Liver (tissue), 5 donors: ENCODE data around the gene NLRP14. TPM values are rescaled to one million over a fixed set of nuclear protein-coding genes. Genes with fewer than 3 reads are reported as not detected.

Experiments used
- polyA plus RNA-seq, 2 donors: library from polyadenylated mRNA; stranded (reverse) in 1 of 2; unstranded in 1 of 2; fragments of 200-250 nt in 1 of 2; fragments of >200 nt in 1 of 2; fragmentation: Nextera tagmentation in 1 of 2; extraction: Ambion mirVana in 1 of 2; gene quantifications; one replicate each; pipeline versions ENCODE4 v1.2.1 to v1.2.3, GENCODE V29; 2013 to 2015
- total RNA-seq, 2 donors: library from RNA; depleted of rRNA; stranded (reverse); fragments of >200 nt; gene quantifications; one replicate each; pipeline ENCODE4 v1.2.3, GENCODE V29; 2014
- TF ChIP-seq, protein P1 (sequence below): IDR thresholded peaks from 2 replicates; pipeline ENCODE4 v1.6.1; 2016; ENCODE audit warnings: antibody characterized with exemption
- donor health status: healthy.
- donor health status: healthy.
- donor health status: healthy.

NLRP14 gene
- total and polyA plus RNA-seq, 4 donors = 0.02 to 0.50 (median 0.34) TPM

DNA sequence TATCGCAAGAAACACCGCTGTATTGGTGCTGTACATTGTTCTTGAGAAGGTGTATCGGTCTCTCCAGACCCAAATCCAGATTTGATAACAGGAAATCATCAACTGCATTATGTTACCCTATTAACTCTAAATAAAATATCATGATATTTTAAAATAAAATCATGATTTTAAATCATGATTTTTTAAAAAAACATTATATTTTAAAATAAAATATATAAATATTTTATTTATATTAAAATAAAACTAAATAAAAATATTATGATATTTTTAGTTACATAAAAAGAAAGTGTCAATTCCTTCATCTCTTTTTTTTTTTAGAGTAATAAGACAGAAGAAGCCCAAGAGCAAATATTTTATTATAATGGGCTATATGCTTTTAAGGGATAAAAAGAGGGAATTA lies 96.1 kb downstream of the NLRP14 start (continued):
- TF ChIP-seq, protein P1, sequence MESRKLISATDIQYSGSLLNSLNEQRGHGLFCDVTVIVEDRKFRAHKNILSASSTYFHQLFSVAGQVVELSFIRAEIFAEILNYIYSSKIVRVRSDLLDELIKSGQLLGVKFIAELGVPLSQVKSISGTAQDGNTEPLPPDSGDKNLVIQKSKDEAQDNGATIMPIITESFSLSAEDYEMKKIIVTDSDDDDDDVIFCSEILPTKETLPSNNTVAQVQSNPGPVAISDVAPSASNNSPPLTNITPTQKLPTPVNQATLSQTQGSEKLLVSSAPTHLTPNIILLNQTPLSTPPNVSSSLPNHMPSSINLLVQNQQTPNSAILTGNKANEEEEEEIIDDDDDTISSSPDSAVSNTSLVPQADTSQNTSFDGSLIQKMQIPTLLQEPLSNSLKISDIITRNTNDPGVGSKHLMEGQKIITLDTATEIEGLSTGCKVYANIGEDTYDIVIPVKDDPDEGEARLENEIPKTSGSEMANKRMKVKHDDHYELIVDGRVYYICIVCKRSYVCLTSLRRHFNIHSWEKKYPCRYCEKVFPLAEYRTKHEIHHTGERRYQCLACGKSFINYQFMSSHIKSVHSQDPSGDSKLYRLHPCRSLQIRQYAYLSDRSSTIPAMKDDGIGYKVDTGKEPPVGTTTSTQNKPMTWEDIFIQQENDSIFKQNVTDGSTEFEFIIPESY = no peak

Other genes with a start within 250 kb of the NLRP14 start
- under 1 TPM in 1 of 2 donors, not detected in 1; under 0.01 TPM for gene OR2AG2, start 248.5 kb upstream of the NLRP14 start, total RNA-seq
- gene OR2AG2, start 248.5 kb upstream of the NLRP14 start, polyA plus RNA-seq = not detected
- not detected for gene OR2AG1, start 237.5 kb upstream of the NLRP14 start, total RNA-seq
- not detected for gene OR2AG1, start 237.5 kb upstream of the NLRP14 start, polyA plus RNA-seq
- under 1 TPM in 1 of 2 donors, not detected in 1; 0.08 TPM for gene OR6A2, start 220.8 kb upstream of the NLRP14 start, total RNA-seq
- gene OR6A2, start 220.8 kb upstream of the NLRP14 start, polyA plus RNA-seq = not detected
- gene OR10A5, start 174.8 kb upstream of the NLRP14 start, total RNA-seq = not detected
- not detected for gene OR10A5, start 174.8 kb upstream of the NLRP14 start, polyA plus RNA-seq
- not detected for gene OR10A2, start 157.4 kb upstream of the NLRP14 start, total RNA-seq
- not detected for gene OR10A2, start 157.4 kb upstream of the NLRP14 start, polyA plus RNA-seq
- gene OR10A4, start 143.9 kb upstream of the NLRP14 start, total RNA-seq = not detected
- not detected for gene OR10A4, start 143.9 kb upstream of the NLRP14 start, polyA plus RNA-seq
- gene OR2D2, start 128.0 kb upstream of the NLRP14 start, total RNA-seq = not detected
- gene OR2D2, start 128.0 kb upstream of the NLRP14 start, polyA plus RNA-seq = not detected
- not detected for gene OR2D3, start 99.5 kb upstream of the NLRP14 start, total RNA-seq
- not detected for gene OR2D3, start 99.5 kb upstream of the NLRP14 start, polyA plus RNA-seq
- gene ZNF215, start 94.1 kb upstream of the NLRP14 start, total RNA-seq = under 1 TPM; 0.25 to 0.42 TPM
- under 1 TPM; 0.07 to 0.15 TPM for gene ZNF215, start 94.1 kb upstream of the NLRP14 start, polyA plus RNA-seq
- 1 to 10 TPM; 1.3 to 2.3 TPM for gene ZNF214, start 133 bp upstream of the NLRP14 start, total RNA-seq
- gene ZNF214, start 133 bp upstream of the NLRP14 start, polyA plus RNA-seq = 1 to 10 TPM in 1 of 2 donors, under 1 TPM in 1; 0.57 to 1.1 TPM
- gene RBMXL2, start 68.5 kb downstream of the NLRP14 start, total RNA-seq = under 1 TPM; 0.05 to 0.08 TPM
- gene RBMXL2, start 68.5 kb downstream of the NLRP14 start, polyA plus RNA-seq = not detected
- gene SYT9, start 231.4 kb downstream of the NLRP14 start, total RNA-seq = 1 to 10 TPM in 1 of 2 donors, under 1 TPM in 1; 0.05 to 5.4 TPM
- 1 to 10 TPM in 1 of 2 donors, under 1 TPM in 1; 0.89 to 4.3 TPM for gene SYT9, start 231.4 kb downstream of the NLRP14 start, polyA plus RNA-seq